22Rv1 (cell line): ENCODE measurements around the gene BAIAP3.

ENCODE experiments used
- ZFX ChIP-seq: fragments of 450-650 bp; IDR thresholded peaks from 2 replicates; pipeline ENCODE4 v1.6.1; 2017; ENCODE audit warnings: antibody characterized with exemption, borderline replicate concordance
- TF ChIP-seq, protein P1 (sequence below): fragments of 450-650 bp; IDR thresholded peaks from 2 replicates; pipeline ENCODE4 v1.5.1; 2017; ENCODE audit warnings: mild to moderate bottlenecking

DNA sequence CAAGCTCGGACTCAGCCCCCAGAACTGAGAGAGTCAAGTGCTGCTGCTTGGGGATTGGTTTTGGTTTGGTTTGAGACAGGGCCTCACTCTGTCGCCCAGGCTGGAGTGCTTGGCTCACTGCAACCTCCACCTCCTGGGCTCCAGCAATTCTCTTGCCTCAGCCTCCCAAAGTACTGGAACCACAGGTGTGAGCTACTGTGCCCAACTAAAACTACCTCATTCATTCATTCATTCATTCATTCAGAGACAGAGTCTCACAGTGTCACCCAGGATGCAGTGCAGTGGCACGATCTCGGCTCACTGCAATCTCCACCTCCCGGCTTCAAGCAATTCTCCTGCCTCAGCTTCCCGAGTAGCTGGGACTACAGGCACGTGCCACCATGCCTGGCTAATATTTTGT is 56.3 kb downstream of the BAIAP3 start:
- TF ChIP-seq, protein P1, sequence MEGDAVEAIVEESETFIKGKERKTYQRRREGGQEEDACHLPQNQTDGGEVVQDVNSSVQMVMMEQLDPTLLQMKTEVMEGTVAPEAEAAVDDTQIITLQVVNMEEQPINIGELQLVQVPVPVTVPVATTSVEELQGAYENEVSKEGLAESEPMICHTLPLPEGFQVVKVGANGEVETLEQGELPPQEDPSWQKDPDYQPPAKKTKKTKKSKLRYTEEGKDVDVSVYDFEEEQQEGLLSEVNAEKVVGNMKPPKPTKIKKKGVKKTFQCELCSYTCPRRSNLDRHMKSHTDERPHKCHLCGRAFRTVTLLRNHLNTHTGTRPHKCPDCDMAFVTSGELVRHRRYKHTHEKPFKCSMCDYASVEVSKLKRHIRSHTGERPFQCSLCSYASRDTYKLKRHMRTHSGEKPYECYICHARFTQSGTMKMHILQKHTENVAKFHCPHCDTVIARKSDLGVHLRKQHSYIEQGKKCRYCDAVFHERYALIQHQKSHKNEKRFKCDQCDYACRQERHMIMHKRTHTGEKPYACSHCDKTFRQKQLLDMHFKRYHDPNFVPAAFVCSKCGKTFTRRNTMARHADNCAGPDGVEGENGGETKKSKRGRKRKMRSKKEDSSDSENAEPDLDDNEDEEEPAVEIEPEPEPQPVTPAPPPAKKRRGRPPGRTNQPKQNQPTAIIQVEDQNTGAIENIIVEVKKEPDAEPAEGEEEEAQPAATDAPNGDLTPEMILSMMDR = no peak
- TF ChIP-seq ZFX = no peak
